HL-60 (cell line): Measurements from ENCODE around the gene RNF224.

Experiments used
- DNase-seq, 2 experiments: peaks; one replicate each; pipeline ENCODE4 v3.0.0-alpha.2; 2010 to 2020; ENCODE audit warnings: low read depth in 1 of 2, low spot score in 1 of 2
- H3K27ac ChIP-seq: fragments of 250-450 bp; sonication (Bioruptor Pico); replicated peaks from 2 replicates; pipeline ENCODE4 v1.5.1; 2020; ENCODE audit warnings: mild to moderate bottlenecking, moderate library complexity
- H3K27me3 ChIP-seq: fragments of 250-450 bp; sonication (Bioruptor Pico); 2 replicates; pipeline ENCODE4 v1.5.1; 2021; ENCODE audit warnings: mild to moderate bottlenecking, moderate library complexity; ENCODE audit not compliant: insufficient read depth, poor library complexity, severe bottlenecking
- H3K4me3 ChIP-seq: replicated peaks from 2 replicates; pipeline ENCODE4 v1.5.1; 2011; ENCODE audit warnings: mild to moderate bottlenecking, control low read depth, low read length; ENCODE audit not compliant: insufficient read depth
- GABPA ChIP-seq: IDR thresholded peaks from 2 replicates; pipeline ENCODE4 v1.6.1; 2012; ENCODE audit warnings: low read depth
- POLR2AphosphoS5 ChIP-seq: IDR thresholded peaks from 2 replicates; pipeline ENCODE4 v1.6.1; 2012; ENCODE audit warnings: low read depth
- SPI1 ChIP-seq: IDR thresholded peaks from 2 replicates; pipeline ENCODE4 v1.6.1; 2012; ENCODE audit warnings: low read depth, mild to moderate bottlenecking, borderline replicate concordance
- TF ChIP-seq, protein P1 (sequence below): IDR thresholded peaks from one replicate; pipeline ENCODE4 v1.5.1; 2011; ENCODE audit warnings: low read length, control low read depth, inconsistent platforms; ENCODE audit not compliant: insufficient read depth
- TF ChIP-seq, protein P2 (sequence below): IDR thresholded peaks from 2 replicates; pipeline ENCODE4 v1.6.1; 2012; ENCODE audit warnings: low read depth; ENCODE audit not compliant: insufficient replicate concordance

RNF224 gene

DNA sequence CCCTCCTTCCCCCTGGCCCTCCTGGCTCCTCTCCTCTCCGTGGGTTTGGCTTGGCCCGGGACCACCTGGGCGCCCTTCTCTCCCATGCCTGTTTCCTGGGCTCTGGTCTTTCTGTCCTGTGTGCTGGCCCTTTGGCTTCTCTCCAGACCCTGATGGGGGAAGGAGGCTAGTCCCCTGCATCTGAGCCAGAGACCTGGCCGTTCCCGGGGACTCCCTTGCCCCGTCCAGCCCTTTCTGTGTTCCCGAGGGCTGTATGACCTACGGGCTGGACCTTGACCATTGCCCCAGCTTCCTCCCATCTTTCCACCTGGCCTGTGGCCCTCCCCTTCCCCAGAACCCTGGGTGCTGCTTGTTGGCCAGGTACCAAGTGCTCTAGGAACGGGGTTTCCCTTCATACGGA lies 36.2 kb downstream of the RNF224 start:
- no peak overlapping the region for H3K4me3 ChIP-seq
- TF ChIP-seq, protein P1, sequence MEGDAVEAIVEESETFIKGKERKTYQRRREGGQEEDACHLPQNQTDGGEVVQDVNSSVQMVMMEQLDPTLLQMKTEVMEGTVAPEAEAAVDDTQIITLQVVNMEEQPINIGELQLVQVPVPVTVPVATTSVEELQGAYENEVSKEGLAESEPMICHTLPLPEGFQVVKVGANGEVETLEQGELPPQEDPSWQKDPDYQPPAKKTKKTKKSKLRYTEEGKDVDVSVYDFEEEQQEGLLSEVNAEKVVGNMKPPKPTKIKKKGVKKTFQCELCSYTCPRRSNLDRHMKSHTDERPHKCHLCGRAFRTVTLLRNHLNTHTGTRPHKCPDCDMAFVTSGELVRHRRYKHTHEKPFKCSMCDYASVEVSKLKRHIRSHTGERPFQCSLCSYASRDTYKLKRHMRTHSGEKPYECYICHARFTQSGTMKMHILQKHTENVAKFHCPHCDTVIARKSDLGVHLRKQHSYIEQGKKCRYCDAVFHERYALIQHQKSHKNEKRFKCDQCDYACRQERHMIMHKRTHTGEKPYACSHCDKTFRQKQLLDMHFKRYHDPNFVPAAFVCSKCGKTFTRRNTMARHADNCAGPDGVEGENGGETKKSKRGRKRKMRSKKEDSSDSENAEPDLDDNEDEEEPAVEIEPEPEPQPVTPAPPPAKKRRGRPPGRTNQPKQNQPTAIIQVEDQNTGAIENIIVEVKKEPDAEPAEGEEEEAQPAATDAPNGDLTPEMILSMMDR: no peak
- TF ChIP-seq POLR2AphosphoS5 (no peak), SPI1 (no peak), GABPA (no peak)
- TF ChIP-seq, protein P2, sequence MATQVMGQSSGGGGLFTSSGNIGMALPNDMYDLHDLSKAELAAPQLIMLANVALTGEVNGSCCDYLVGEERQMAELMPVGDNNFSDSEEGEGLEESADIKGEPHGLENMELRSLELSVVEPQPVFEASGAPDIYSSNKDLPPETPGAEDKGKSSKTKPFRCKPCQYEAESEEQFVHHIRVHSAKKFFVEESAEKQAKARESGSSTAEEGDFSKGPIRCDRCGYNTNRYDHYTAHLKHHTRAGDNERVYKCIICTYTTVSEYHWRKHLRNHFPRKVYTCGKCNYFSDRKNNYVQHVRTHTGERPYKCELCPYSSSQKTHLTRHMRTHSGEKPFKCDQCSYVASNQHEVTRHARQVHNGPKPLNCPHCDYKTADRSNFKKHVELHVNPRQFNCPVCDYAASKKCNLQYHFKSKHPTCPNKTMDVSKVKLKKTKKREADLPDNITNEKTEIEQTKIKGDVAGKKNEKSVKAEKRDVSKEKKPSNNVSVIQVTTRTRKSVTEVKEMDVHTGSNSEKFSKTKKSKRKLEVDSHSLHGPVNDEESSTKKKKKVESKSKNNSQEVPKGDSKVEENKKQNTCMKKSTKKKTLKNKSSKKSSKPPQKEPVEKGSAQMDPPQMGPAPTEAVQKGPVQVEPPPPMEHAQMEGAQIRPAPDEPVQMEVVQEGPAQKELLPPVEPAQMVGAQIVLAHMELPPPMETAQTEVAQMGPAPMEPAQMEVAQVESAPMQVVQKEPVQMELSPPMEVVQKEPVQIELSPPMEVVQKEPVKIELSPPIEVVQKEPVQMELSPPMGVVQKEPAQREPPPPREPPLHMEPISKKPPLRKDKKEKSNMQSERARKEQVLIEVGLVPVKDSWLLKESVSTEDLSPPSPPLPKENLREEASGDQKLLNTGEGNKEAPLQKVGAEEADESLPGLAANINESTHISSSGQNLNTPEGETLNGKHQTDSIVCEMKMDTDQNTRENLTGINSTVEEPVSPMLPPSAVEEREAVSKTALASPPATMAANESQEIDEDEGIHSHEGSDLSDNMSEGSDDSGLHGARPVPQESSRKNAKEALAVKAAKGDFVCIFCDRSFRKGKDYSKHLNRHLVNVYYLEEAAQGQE: no peak
- no peak overlapping the region for H3K27ac ChIP-seq
- DNase-seq: no peak
- H3K27me3 ChIP-seq: no peaks in the 10 kb centered on the region

DNA sequence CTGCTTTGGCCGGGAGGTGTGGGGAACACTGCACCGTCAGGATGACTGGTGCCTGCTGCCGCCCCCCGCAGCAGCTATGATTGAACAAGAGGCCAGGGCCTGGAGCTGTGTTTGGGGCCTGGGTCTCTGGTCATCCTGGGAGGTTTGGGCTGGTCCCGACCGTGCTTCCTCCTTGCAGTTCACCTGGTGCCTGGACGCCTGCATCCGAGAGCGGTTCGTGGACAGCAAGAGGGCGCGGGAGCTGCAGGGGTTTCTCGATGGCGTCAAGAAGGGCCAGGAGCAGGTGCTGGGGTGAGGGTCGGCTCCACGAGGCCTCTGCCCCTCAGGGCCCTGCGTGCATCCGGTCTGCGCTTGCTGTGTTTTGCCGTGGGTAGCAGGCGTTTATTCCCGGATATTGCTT lies 36.8 kb downstream of the RNF224 start:
- no peak overlapping the region for H3K27ac ChIP-seq
- no peak overlapping the region for H3K4me3 ChIP-seq
- TF ChIP-seq, protein P1: no peak
- TF ChIP-seq SPI1 (no peak), POLR2AphosphoS5 (peak; percentile 18; the same call in 1 of the 2 replicates)
- H3K27me3 ChIP-seq: no peaks in the 10 kb centered on the region
- no peak for DNase-seq

DNA sequence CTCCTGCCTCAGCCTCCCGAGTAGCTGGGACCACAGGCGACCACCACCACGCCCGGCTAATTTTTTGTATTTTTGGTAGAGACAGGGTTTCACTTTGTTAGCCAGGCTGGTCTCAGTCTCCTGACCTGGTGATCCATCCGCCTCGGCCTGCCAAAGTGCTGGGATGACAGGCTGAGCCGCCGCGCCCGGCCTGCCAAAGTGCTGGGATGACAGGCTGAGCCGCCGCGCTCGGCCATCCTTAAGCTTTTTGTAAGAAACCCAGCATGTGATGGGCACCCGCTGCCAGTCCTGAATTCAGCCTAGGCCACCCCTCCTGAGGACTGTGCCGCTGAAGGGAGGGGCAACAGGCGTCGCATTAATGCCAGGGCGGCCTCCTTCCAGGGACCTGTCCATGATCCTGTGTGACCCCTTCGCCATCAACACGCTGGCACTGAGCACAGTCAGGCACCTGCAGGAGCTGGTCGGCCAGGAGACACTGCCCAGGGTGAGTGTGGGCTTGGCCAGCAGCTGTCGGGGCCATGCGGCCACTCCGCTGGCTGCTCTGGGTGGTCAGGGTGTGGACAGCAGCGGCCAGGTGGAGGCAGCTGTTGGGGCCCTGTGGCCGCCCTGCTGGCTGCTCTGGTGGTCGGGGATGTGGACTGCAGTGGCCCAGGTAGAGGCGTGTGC lies 38.3 kb downstream of the RNF224 start:
- Histone ChIP-seq H3K4me3 (no peak overlapping the region), H3K27me3 (no peaks in the 10 kb centered on the region), H3K27ac (no peak overlapping the region)
- TF ChIP-seq POLR2AphosphoS5: no peak
- TF ChIP-seq, protein P1: no peak
- TF ChIP-seq GABPA: no peak
- TF ChIP-seq, protein P2: no peak
- TF ChIP-seq SPI1: no peak
- no peak for DNase-seq

DNA sequence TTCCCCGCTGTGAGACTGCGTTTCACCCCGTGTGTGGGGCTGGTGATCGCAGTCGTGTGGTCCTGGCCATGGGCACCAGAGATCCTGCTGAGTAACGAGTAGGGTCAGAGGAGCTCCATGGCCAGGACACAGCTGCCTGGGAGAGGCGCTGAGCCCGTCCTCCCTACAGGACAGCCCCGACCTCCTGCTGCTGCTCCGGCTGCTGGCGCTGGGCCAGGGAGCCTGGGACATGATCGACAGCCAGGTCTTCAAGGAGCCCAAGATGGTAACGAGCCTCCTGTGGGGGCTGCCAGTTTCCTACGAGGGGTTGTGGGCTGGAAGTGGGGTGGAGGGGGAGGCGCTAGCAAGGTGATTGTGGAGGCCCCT lies 38.8 kb downstream of the RNF224 start:
- TF ChIP-seq SPI1 (no peak), GABPA (no peak), POLR2AphosphoS5 (no peak)
- TF ChIP-seq, protein P2: no peak
- TF ChIP-seq, protein P1: no peak
- Histone ChIP-seq H3K27me3 (no peaks in the 10 kb centered on the region), H3K4me3 (no peak overlapping the region), H3K27ac (no peak overlapping the region)
- DNase-seq: no peak
